Neural cell (in vitro differentiated cells): ENCODE measurements around the gene KRTAP2-1. TPM values are rescaled to one million over a fixed set of nuclear protein-coding genes. Genes with fewer than 3 reads are reported as not detected.
"Not testable (repeated sequence)": the region's sequence is repeated elsewhere in the genome, so short reads cannot be mapped to it uniquely, and the experiment has no call there.

Experiments used
- H2AFZ ChIP-seq: fragments of 200-600, 300-800 bp; sonication (generic), shearing (Covaris generic); 2 replicates; pipeline ENCODE4 v1.6.0; 2014; ENCODE audit warnings: low read depth, mild to moderate bottlenecking, antibody characterized with exemption, low read length, moderate library complexity
- H3F3A ChIP-seq: fragments of 200-600 bp; shearing (Covaris generic); 2 replicates; pipeline ENCODE4 v1.6.1; 2016; ENCODE audit warnings: mild to moderate bottlenecking, moderate library complexity, mixed read lengths, antibody characterized with exemption, low read length; ENCODE audit not compliant: insufficient read depth, poor library complexity, severe bottlenecking
- H3K27ac ChIP-seq: fragments of 200-600, 300-800 bp; sonication (generic), shearing (Covaris generic); 2 replicates; pipeline ENCODE4 v1.5.1; 2014; ENCODE audit warnings: mild to moderate bottlenecking, low read length, moderate library complexity
- H3K27me3 ChIP-seq: fragments of 300-800, 200-600 bp; sonication (generic), shearing (Covaris generic); 2 replicates; pipeline ENCODE4 v1.6.0; 2014; ENCODE audit warnings: mild to moderate bottlenecking, low read depth, low read length, moderate library complexity; ENCODE audit not compliant: insufficient read depth
- H3K36me3 ChIP-seq: fragments of 300-800, 200-600 bp; sonication (generic), shearing (Covaris generic); 2 replicates; pipeline ENCODE4 v1.5.1; 2014; ENCODE audit warnings: mild to moderate bottlenecking, antibody characterized with exemption, low read length, moderate library complexity; ENCODE audit not compliant: insufficient read depth
- H3K4me2 ChIP-seq: fragments of 300-800, 200-600 bp; sonication (generic), shearing (Covaris generic); 2 replicates; pipeline ENCODE4 v1.6.0; 2014; ENCODE audit warnings: mild to moderate bottlenecking, low read length
- H3K4me3 ChIP-seq: fragments of 300-800, 200-600 bp; sonication (generic), shearing (Covaris generic); 2 replicates; pipeline ENCODE4 v1.5.1; 2014; ENCODE audit warnings: mild to moderate bottlenecking, low read length, moderate library complexity
- H3K79me2 ChIP-seq: fragments of 200-600 bp; shearing (Covaris generic); replicated peaks from 2 replicates; pipeline ENCODE4 v1.6.0; 2014; ENCODE audit warnings: mild to moderate bottlenecking, low read length, moderate library complexity; ENCODE audit not compliant: insufficient read depth
- H3K9ac ChIP-seq: fragments of 300-800, 200-600 bp; sonication (generic), shearing (Covaris generic); 2 replicates; pipeline ENCODE4 v1.6.1; 2016; ENCODE audit warnings: mild to moderate bottlenecking, low read length, mixed read lengths
- H3K9me2 ChIP-seq: fragments of 200-600 bp; shearing (Covaris generic); 2 replicates; pipeline ENCODE4 v1.6.1; 2016; ENCODE audit warnings: mild to moderate bottlenecking, low read length, mixed read lengths; ENCODE audit not compliant: insufficient read depth
- H3K9me3 ChIP-seq: fragments of 200-600, 300-800 bp; sonication (generic), shearing (Covaris generic); 2 replicates; pipeline ENCODE4 v1.6.1; 2016; ENCODE audit warnings: mild to moderate bottlenecking, mixed run types, low read length, moderate library complexity, mixed read lengths
- H4K20me1 ChIP-seq: fragments of 200-600 bp; shearing (Covaris generic); 2 replicates; pipeline ENCODE4 v1.6.1; 2016; ENCODE audit warnings: mild to moderate bottlenecking, mixed run types; ENCODE audit not compliant: insufficient read depth
- EP300 ChIP-seq: fragments of 450-650 bp; conservative IDR thresholded peaks from 2 replicates; pipeline ENCODE4 v1.6.1; 2014; ENCODE audit warnings: antibody characterized with exemption, mild to moderate bottlenecking, moderate library complexity; ENCODE audit not compliant: poor library complexity, severe bottlenecking
- MXI1 ChIP-seq: fragments of 450-650 bp; conservative IDR thresholded peaks from 2 replicates; pipeline ENCODE4 v1.6.1; 2014; ENCODE audit warnings: antibody characterized with exemption, mild to moderate bottlenecking; ENCODE audit not compliant: poor library complexity, severe bottlenecking
- POLR2AphosphoS5 ChIP-seq: IDR thresholded peaks from 2 replicates; pipeline ENCODE4 v1.6.1; 2012
- RAD21 ChIP-seq: fragments of 450-650 bp; conservative IDR thresholded peaks from 2 replicates; pipeline ENCODE4 v1.6.1; 2014; ENCODE audit warnings: antibody characterized with exemption, mild to moderate bottlenecking, moderate library complexity
- SMC3 ChIP-seq: fragments of 450-650 bp; conservative IDR thresholded peaks from 2 replicates; pipeline ENCODE4 v1.6.1; 2014; ENCODE audit warnings: antibody characterized with exemption, mild to moderate bottlenecking, moderate library complexity; ENCODE audit not compliant: poor library complexity
- TAF1 ChIP-seq: IDR thresholded peaks from 2 replicates; pipeline ENCODE4 v1.6.1; 2012; ENCODE audit warnings: low read depth
- polyA plus RNA-seq: library from polyadenylated mRNA; depleted of rRNA; stranded (reverse); fragments of >200 nt; gene quantifications from 2 replicates; pipeline ENCODE4 v1.2.3, GENCODE V29; 2014
- TF ChIP-seq, protein P1 (sequence below): fragments of 450-650 bp; IDR thresholded peaks from 2 replicates; pipeline ENCODE4 v1.5.1; 2014; ENCODE audit warnings: antibody characterized with exemption, mild to moderate bottlenecking, moderate library complexity; ENCODE audit not compliant: poor library complexity, severe bottlenecking
- TF ChIP-seq, protein P2 (sequence below): IDR thresholded peaks from 2 replicates; pipeline ENCODE4 v1.6.1; 2012; ENCODE audit warnings: borderline replicate concordance

KRTAP2-1 gene
- polyA plus RNA-seq, 1 donor from 2014 or later: not detected

DNA sequence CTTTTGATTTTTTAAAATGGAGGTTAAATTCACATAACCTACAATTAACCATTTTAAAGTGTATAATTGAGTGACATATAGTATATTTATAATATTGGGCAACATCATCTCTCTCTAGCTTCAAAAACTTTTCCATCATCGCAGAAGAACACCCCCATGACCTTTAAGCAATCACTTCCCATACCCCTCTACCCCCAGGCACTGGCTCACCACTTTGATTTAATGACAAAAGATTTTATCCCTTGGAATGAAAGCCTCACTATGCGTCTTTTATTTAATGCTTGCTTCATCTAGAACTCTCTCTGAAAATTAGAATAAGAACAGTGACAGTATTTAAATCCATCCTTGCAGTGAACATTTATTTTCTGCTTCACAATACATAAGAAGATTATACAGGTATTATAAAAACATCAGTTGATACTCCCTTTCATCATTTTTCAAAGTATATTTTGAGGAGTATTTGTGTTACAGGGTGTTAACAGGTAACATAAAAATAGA lies 9.2 kb downstream of the KRTAP2-1 start:
- H3K36me3 ChIP-seq: no peaks in the 10 kb centered on the region
- H3K9me3 ChIP-seq: no peaks in the 10 kb centered on the region
- H4K20me1 ChIP-seq: no peaks in the 10 kb centered on the region
- TF ChIP-seq, protein P1, sequence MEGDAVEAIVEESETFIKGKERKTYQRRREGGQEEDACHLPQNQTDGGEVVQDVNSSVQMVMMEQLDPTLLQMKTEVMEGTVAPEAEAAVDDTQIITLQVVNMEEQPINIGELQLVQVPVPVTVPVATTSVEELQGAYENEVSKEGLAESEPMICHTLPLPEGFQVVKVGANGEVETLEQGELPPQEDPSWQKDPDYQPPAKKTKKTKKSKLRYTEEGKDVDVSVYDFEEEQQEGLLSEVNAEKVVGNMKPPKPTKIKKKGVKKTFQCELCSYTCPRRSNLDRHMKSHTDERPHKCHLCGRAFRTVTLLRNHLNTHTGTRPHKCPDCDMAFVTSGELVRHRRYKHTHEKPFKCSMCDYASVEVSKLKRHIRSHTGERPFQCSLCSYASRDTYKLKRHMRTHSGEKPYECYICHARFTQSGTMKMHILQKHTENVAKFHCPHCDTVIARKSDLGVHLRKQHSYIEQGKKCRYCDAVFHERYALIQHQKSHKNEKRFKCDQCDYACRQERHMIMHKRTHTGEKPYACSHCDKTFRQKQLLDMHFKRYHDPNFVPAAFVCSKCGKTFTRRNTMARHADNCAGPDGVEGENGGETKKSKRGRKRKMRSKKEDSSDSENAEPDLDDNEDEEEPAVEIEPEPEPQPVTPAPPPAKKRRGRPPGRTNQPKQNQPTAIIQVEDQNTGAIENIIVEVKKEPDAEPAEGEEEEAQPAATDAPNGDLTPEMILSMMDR: no peak
- no peaks in the 10 kb centered on the region for H3K79me2 ChIP-seq
- no peaks in the 10 kb centered on the region for H3K9me2 ChIP-seq
- no peak overlapping the region for H3K4me2 ChIP-seq
- no peak overlapping the region for H3K9ac ChIP-seq
- H3F3A ChIP-seq: no peaks in the 10 kb centered on the region
- no peak overlapping the region for H3K27ac ChIP-seq
- no peaks in the 10 kb centered on the region for H3K27me3 ChIP-seq
- no peak overlapping the region for H2AFZ ChIP-seq
- H3K4me3 ChIP-seq: no peak overlapping the region

DNA sequence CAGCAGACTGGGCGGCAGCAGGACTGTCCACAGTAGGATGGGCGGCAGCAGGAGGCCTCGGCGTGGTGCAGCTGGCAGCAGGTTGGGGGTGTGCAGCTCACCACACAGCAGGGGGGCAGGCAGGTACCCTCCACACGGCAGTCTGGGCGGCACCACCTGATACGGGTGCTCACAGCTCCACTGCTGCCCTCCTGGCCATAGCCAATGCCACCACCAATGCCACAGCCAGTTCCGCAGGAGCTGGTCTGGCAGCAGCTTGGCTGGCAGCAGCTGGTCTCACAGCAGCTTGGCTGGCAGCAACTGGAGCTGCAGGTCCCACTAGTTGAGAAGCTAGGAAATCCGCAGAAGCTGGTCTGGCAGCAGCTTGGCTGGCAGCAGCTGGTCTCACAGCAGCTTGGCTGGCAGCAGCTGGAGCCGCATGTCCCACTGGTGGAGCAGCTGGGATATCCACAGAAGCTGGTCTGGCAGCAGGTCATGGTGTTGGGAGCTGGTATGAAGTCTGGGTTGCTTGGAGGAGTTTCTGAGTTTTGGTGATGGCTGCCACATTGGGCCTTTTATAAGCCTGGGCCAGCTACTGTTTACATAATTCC lies 12.7 kb downstream of the KRTAP2-1 start, which contains the start of gene KRTAP1-3:
Gene KRTAP1-3, minus strand, starts transcription at position 529 of the 590 bp plus-strand sequence. Its CDS starts 53 bp downstream, at position 476.
- not testable (repeated sequence) for H3K27me3 ChIP-seq, H4K20me1 ChIP-seq, H3K9ac ChIP-seq, H3K79me2 ChIP-seq, H3K4me3 ChIP-seq, H3K36me3 ChIP-seq, H3K4me2 ChIP-seq, H3K9me3 ChIP-seq, H2AFZ ChIP-seq, H3K9me2 ChIP-seq, H3F3A ChIP-seq, H3K27ac ChIP-seq

DNA sequence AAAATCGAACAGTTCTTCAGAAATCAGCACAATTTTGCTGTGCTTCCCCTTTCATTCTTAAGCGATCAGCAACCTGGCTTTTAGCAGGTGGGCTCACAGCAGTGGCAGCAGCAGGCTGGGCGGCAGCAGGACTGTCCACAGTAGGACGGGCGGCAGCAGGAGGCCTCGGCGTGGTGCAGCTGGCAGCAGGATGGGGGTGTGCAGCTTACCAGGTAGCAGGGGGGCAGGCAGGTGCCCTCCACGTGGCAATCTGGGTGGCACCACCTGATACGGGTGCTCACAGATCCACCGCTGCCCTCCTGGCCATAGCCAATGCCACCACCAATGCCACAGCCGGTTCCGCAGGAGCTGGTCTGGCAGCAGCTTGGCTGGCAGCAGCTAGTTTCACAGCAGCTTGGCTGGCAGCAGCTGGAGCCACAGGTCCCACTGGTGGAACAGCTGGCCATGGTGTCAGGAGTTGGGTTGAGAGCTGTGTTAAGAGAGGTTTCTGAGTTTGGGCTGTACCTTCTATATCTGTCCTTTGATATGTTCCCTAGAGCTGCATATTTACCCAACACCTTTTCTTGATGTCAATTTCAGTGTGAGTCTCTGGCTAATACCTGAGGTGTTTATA lies 17.4 kb downstream of the KRTAP2-1 start, which contains the start of gene KRTAP1-4:
Gene KRTAP1-4, minus strand, starts transcription at position 563 of the 613 bp plus-strand sequence. Its CDS starts 117 bp downstream, at position 446.
- Histone ChIP-seq H3K27ac (no peak within 1 kb of the TSS), H3K4me3 (no peak within 1 kb of the TSS), H3K9me2 (no peaks in the 10 kb centered on the region), H3K9ac (no peak within 1 kb of the TSS), H3K4me2 (no peak within 1 kb of the TSS), H3K79me2 (no peaks in the 10 kb centered on the region), H4K20me1 (no peaks in the 10 kb centered on the region), H3K27me3 (no peaks in the 10 kb centered on the region), H3K36me3 (no peaks in the 10 kb centered on the region), H3K9me3 (no peaks in the 10 kb centered on the region), H2AFZ (no peak within 1 kb of the TSS), H3F3A (no peaks in the 10 kb centered on the region)
- TF ChIP-seq EP300: no peak
- no peak for TF ChIP-seq SMC3
- TF ChIP-seq POLR2AphosphoS5: no peak
- TF ChIP-seq TAF1: no peak
- TF ChIP-seq, protein P2, sequence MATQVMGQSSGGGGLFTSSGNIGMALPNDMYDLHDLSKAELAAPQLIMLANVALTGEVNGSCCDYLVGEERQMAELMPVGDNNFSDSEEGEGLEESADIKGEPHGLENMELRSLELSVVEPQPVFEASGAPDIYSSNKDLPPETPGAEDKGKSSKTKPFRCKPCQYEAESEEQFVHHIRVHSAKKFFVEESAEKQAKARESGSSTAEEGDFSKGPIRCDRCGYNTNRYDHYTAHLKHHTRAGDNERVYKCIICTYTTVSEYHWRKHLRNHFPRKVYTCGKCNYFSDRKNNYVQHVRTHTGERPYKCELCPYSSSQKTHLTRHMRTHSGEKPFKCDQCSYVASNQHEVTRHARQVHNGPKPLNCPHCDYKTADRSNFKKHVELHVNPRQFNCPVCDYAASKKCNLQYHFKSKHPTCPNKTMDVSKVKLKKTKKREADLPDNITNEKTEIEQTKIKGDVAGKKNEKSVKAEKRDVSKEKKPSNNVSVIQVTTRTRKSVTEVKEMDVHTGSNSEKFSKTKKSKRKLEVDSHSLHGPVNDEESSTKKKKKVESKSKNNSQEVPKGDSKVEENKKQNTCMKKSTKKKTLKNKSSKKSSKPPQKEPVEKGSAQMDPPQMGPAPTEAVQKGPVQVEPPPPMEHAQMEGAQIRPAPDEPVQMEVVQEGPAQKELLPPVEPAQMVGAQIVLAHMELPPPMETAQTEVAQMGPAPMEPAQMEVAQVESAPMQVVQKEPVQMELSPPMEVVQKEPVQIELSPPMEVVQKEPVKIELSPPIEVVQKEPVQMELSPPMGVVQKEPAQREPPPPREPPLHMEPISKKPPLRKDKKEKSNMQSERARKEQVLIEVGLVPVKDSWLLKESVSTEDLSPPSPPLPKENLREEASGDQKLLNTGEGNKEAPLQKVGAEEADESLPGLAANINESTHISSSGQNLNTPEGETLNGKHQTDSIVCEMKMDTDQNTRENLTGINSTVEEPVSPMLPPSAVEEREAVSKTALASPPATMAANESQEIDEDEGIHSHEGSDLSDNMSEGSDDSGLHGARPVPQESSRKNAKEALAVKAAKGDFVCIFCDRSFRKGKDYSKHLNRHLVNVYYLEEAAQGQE: no peak
- no peak for TF ChIP-seq MXI1
- TF ChIP-seq, protein P1: no peak
- no peak for TF ChIP-seq RAD21
